ENCODE results near the gene PRB4. TPM values are rescaled to one million over a fixed set of nuclear protein-coding genes. Genes with fewer than 3 reads are reported as not detected.

Gene PRB4
- total RNA-seq, 1 donor from 2014 or later, result not detected

DNA sequence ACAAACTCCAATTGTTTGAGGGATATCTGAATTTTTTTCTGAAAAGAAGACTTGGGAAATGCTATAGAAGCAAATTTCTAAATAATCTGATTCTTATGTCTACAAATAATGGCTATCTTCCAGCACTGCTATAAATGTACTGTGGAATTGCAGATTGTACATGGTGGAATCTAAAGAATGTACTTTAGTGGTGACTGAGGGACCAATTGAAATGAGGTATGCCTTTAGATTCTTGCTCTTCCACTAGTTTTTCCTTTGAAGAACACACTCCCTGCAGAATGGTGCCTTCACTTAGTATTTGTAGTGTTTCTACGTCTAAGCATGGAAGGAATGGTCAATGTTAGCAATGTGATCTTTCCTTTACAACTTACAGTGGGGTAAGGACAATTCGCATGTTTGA is 11.7 kb upstream of the PRB4 start:
- TF ChIP-seq, protein P1, sequence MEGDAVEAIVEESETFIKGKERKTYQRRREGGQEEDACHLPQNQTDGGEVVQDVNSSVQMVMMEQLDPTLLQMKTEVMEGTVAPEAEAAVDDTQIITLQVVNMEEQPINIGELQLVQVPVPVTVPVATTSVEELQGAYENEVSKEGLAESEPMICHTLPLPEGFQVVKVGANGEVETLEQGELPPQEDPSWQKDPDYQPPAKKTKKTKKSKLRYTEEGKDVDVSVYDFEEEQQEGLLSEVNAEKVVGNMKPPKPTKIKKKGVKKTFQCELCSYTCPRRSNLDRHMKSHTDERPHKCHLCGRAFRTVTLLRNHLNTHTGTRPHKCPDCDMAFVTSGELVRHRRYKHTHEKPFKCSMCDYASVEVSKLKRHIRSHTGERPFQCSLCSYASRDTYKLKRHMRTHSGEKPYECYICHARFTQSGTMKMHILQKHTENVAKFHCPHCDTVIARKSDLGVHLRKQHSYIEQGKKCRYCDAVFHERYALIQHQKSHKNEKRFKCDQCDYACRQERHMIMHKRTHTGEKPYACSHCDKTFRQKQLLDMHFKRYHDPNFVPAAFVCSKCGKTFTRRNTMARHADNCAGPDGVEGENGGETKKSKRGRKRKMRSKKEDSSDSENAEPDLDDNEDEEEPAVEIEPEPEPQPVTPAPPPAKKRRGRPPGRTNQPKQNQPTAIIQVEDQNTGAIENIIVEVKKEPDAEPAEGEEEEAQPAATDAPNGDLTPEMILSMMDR (IDR thresholded peaks at IDR 0.05; ENCODE audit: insufficient read depth, low read length, severe bottlenecking), result no peak
- no peak overlapping the region for H3K4me3 ChIP-seq (ENCODE audit: low read depth, low read length)
- no peak for FAIRE-seq
- H3K36me3 ChIP-seq (ENCODE audit: control insufficient read depth, insufficient read depth, low read length), result no peaks in the 10 kb centered on the region
- H3K27me3 ChIP-seq (ENCODE audit: control insufficient read depth, insufficient read depth, low read length), result no peaks in the 10 kb centered on the region
- DNase-seq (ENCODE audit: low read depth), result no peak

DNA sequence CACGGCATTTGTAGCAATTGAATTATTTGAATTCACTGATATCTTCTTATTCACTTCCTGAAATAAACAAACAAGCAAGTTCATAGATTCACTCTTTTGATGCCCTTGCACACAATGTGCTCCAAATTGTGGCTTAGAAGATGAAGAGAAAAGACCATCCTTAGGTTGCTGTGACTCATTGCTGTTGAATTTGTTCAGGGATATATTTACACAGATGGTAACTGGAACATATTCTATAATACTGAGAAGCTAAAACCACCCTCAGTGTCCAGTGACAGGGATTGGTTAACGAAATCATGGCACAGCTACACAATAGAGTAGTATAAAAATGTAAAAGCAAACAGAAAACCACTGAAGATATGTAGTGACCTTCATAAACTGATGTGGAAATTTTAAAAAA is 3.1 kb downstream of the PRB4 start:
- FAIRE-seq (no peak), DNase-seq (ENCODE audit: low read depth) (no peak)
- H3K4me3 ChIP-seq (ENCODE audit: low read depth, low read length), result no peak overlapping the region
- TF ChIP-seq, protein P1 (IDR thresholded peaks at IDR 0.05; ENCODE audit: insufficient read depth, low read length, severe bottlenecking), result no peak
- no peaks in the 10 kb centered on the region for H3K27me3 ChIP-seq (ENCODE audit: control insufficient read depth, insufficient read depth, low read length)
- H3K36me3 ChIP-seq (ENCODE audit: control insufficient read depth, insufficient read depth, low read length), result no peaks in the 10 kb centered on the region

DNA sequence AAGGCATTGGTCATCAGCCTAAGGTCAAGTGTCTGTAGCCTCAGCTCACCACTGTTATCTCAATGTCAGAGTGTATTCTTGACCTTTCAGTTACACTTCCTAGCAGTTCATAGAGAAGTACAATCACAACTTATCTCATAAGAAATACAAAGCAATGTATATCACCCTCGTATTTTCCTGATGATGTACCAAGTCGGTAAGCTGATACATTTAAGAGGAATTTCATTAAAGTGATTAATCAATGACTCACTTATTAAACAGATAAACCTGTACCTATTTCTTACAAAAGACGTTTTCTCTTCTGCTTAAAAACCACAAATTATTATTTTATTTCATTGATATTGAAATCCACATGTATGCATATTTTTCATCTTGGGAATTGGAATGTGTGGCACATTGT is 36.8 kb downstream of the PRB4 start:
- FAIRE-seq, result no peak
- TF ChIP-seq, protein P1 (IDR thresholded peaks at IDR 0.05; ENCODE audit: insufficient read depth, low read length, severe bottlenecking), result no peak
- Histone ChIP-seq H3K27me3 (ENCODE audit: control insufficient read depth, insufficient read depth, low read length) (no peaks in the 10 kb centered on the region), H3K4me3 (ENCODE audit: low read depth, low read length) (no peak overlapping the region), H3K36me3 (ENCODE audit: control insufficient read depth, insufficient read depth, low read length) (no peaks in the 10 kb centered on the region)
- DNase-seq (ENCODE audit: low read depth), result peak; percentile 35

DNA sequence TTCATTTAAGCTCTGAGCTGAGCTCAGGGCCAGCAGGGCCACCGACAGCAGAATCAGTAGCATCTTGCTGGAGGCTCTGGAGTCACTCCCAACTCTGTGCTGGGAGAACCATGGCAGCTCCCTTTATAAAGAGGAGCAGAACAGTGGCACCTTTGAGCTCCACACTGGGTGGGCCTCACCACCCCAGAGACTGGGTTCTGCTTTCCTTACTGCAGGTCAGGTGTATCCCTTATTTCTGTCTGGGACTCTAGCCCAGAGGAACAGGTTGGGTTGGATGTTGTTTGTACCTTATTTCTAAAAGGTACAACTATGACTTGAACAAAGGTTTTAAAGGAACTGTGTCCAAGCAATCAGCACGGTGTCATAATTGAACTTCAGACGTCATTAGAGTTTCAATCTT is 40.6 kb downstream of the PRB4 start, which contains the start of gene PRB3:
PRB3 (minus strand) TSS at position 101 of the 400 bp plus-strand sequence; CDS start at position 63, 38 bp downstream.
- FAIRE-seq, result no peak
- TF ChIP-seq, protein P1 (IDR thresholded peaks at IDR 0.05; ENCODE audit: insufficient read depth, low read length, severe bottlenecking), result no peak
- no peak for DNase-seq (ENCODE audit: low read depth)
- Histone ChIP-seq H3K27me3 (ENCODE audit: control insufficient read depth, insufficient read depth, low read length) (no peaks in the 10 kb centered on the region), H3K36me3 (ENCODE audit: control insufficient read depth, insufficient read depth, low read length) (no peaks in the 10 kb centered on the region), H3K4me3 (ENCODE audit: low read depth, low read length) (no peak within 1 kb of the TSS)

DNA sequence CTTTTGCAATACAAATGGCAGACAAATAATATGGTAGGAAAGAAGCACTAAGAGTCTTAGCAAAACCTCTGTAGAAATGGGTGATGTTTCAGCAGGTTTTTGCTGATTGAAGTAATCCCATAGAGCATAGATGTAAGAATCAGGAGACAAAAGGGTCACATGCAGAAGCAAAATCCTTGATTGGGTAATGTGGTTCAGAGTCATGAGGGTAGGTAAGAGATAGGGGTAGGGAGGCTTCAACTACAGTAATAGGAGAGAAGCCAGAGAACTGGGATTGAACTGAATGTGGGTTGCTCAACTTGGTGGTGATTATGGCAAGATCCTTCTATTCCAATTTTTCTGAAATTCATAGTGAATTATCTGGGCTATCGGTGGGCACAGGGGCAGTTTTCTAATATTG is 45.7 kb downstream of the PRB4 start:
- Histone ChIP-seq H3K36me3 (ENCODE audit: control insufficient read depth, insufficient read depth, low read length) (no peaks in the 10 kb centered on the region), H3K27me3 (ENCODE audit: control insufficient read depth, insufficient read depth, low read length) (no peaks in the 10 kb centered on the region), H3K4me3 (ENCODE audit: low read depth, low read length) (no peak overlapping the region)
- DNase-seq (ENCODE audit: low read depth) (no peak), FAIRE-seq (no peak)
- TF ChIP-seq, protein P1 (IDR thresholded peaks at IDR 0.05; ENCODE audit: insufficient read depth, low read length, severe bottlenecking), result no peak

Other genes starting within 250 kb of the PRB4 start
- 0.90 and 2.1 TPM in 2 replicates for gene TAS2R46, start 248.1 kb downstream of the PRB4 start, total RNA-seq
- 0.79 and 1.3 TPM in 2 replicates for gene TAS2R43, start 218.1 kb downstream of the PRB4 start, total RNA-seq
- gene TAS2R30, start 175.8 kb downstream of the PRB4 start, total RNA-seq, result 3.1 and 4.5 TPM in 2 replicates
- gene SMIM10L1, start 139.2 kb downstream of the PRB4 start, total RNA-seq, result 3.2 and 3.5 TPM in 2 replicates
- not detected in 2 replicates for gene TAS2R42, start 123.5 kb downstream of the PRB4 start, total RNA-seq
- not detected in 2 replicates for gene PRB3, start 40.7 kb downstream of the PRB4 start, total RNA-seq
- gene PRB2, start 85.1 kb upstream of the PRB4 start, total RNA-seq, result not detected in 2 replicates